Measurements from ENCODE around the gene FAM89B. TPM values are rescaled to one million over a fixed set of nuclear protein-coding genes. Genes with fewer than 3 reads are reported as not detected.

The FAM89B gene
- total and polyA plus RNA-seq, 3 donors from 2014 or later: 25.8 to 63.2 (median 59.9) TPM

GRCh38 chr11:65559951-65560537 lies 12.3 kb upstream of the FAM89B start:
- TF ChIP-seq CTCF (IDR thresholded peaks at IDR 0.05) (no peak), POLR2A (IDR thresholded peaks at IDR 0.05) (no peak)
- no peaks in the 10 kb centered on the region for H3K36me3 ChIP-seq (ENCODE audit: low read depth, missing control alignments)
- WGBS, 2 donors: 43 to 48% methylated on average over 5 of the region's 5 CpGs
- H3K27me3 ChIP-seq: no peaks in the 10 kb centered on the region
- no peak overlapping the region for H3K4me3 ChIP-seq
- no peak for DNase-seq
- H3K9me3 ChIP-seq: no peaks in the 10 kb centered on the region
- H3K4me1 ChIP-seq: peaks cover 37% of the 10 kb centered on the region
- peak overlapping the region in 1 of 2 donors; percentile 93 for H3K27ac ChIP-seq
- intact Hi-C loops (cut with DNase I; ENCODE audit: low total_unique reads): no loop called here

- Histone ChIP-seq H3K27me3 (no peaks in the 10 kb centered on the region), H3K27ac (peak overlapping the region in 1 of 2 donors; percentile 93), H3K4me1 (peaks cover 30% of the 10 kb centered on the region), H3K4me3 (no peak overlapping the region), H3K9me3 (no peaks in the 10 kb centered on the region), H3K36me3 (ENCODE audit: low read depth, missing control alignments) (no peaks in the 10 kb centered on the region)
- intact Hi-C loops (cut with DNase I; ENCODE audit: low total_unique reads): no loop called here
- WGBS, 2 donors: 28 to 37% methylated on average over 14 to 15 of the region's 15 CpGs
- TF ChIP-seq CTCF (IDR thresholded peaks at IDR 0.05) (no peak), POLR2A (IDR thresholded peaks at IDR 0.05) (no peak)
- peak; percentile 74 for DNase-seq
These were observed 11.6 kb upstream of the FAM89B start for GRCh38 chr11:65560555-65561418.

- DNase-seq: no peak
- no peaks in the 10 kb centered on the region for H3K36me3 ChIP-seq (ENCODE audit: low read depth, missing control alignments)
These were observed 10.3 kb upstream of the FAM89B start for GRCh38 chr11:65562020-65562419.

GRCh38 chr11:65562788-65563187 lies 9.6 kb upstream of the FAM89B start:
- WGBS, 2 donors: 82 to 97% methylated on average over 9 of the region's 9 CpGs
- Histone ChIP-seq H3K36me3 (ENCODE audit: low read depth, missing control alignments) (no peaks in the 10 kb centered on the region), H3K27ac (no peak overlapping the region), H3K4me3 (no peak overlapping the region), H3K4me1 (peaks cover 25% of the 10 kb centered on the region), H3K9me3 (no peaks in the 10 kb centered on the region), H3K27me3 (no peaks in the 10 kb centered on the region)
- intact Hi-C loops (cut with DNase I; ENCODE audit: low total_unique reads): no loop called here
- no peak for TF ChIP-seq CTCF (IDR thresholded peaks at IDR 0.05)
- TF ChIP-seq POLR2A (IDR thresholded peaks at IDR 0.05): no peak
- no peak for DNase-seq

More at GRCh38 chr11:65562020-65562419, 10.3 kb upstream of the FAM89B start:
- 88 to 93% methylated on average over 7 of the region's 7 CpGs for WGBS, 2 donors
- H3K9me3 ChIP-seq: no peaks in the 10 kb centered on the region
- H3K4me1 ChIP-seq: peaks cover 25% of the 10 kb centered on the region
- H3K4me3 ChIP-seq: no peak overlapping the region
- H3K27me3 ChIP-seq: no peaks in the 10 kb centered on the region
- TF ChIP-seq POLR2A (IDR thresholded peaks at IDR 0.05) (no peak), CTCF (IDR thresholded peaks at IDR 0.05) (no peak)
- intact Hi-C loops (cut with DNase I; ENCODE audit: low total_unique reads): no loop called here
- H3K27ac ChIP-seq: no peak overlapping the region
